ENCODE measurements around the gene SMURF2. TPM values are rescaled to one million over a fixed set of nuclear protein-coding genes. Genes with fewer than 3 reads are reported as not detected.

Gene SMURF2
- total and polyA plus RNA-seq, 9 of the 15 experiments (the other 6 are each of a cell fraction or from before 2014, with no cell fraction given), result 3.8 to 22.0 (median 14.8) TPM

- TF ChIP-seq RERE (CRISPR knock-in tag; IDR thresholded peaks at IDR 0.05; ENCODE audit: borderline replicate concordance), result no peak
- no peak for TF ChIP-seq SAFB2 (IDR thresholded peaks at IDR 0.05; ENCODE audit: borderline replicate concordance, low read depth, low read length, severe bottlenecking)
- no peak for TF ChIP-seq IRF1 (CRISPR knock-in tag; IDR thresholded peaks at IDR 0.05; ENCODE audit: borderline replicate concordance)
- TF ChIP-seq USF1 (CRISPR knock-in tag; IDR thresholded peaks at IDR 0.05), result no peak
- peak; percentile 43; the same call in 1 of the 2 replicates for TF ChIP-seq SNIP1 (IDR thresholded peaks at IDR 0.05; ENCODE audit: low read depth)
- 0 out of 3 replicates have a peak, but pooled peaks of 1 of the 2 experiments have one; percentile 19 for TF ChIP-seq CBX3 (IDR thresholded peaks at IDR 0.05; ENCODE audit: borderline replicate concordance in 1 of 2, low read length in 2 of 2)
- no peak for TF ChIP-seq BACH1 (tag; IDR thresholded peaks at IDR 0.05)
- TF ChIP-seq NBN (IDR thresholded peaks at IDR 0.05; ENCODE audit: low read depth), result no peak
- TF ChIP-seq PRMT5 (CRISPR knock-in tag; IDR thresholded peaks at IDR 0.05), result no peak
- TF ChIP-seq ELF4 (CRISPR knock-in tag; IDR thresholded peaks at IDR 0.05), result no peak; the same call in none of the 2 replicates
Observed at GRCh38 chr17:64505340-64506200, 156.5 kb downstream of the SMURF2 start (continued).

Data from K562 (cell line).